Stomach (tissue), 4 donors: Measurements from ENCODE around the gene TGFBR2.

Experiments
- POLR2AphosphoS5 ChIP-seq, 3 donors: sonication (generic); formaldehyde crosslinking; IDR thresholded peaks; one replicate each; pipeline ENCODE4 v1.6.1; 2016; ENCODE audit warnings: antibody characterized with exemption in 3 of 3
- TF ChIP-seq, protein P1 (sequence below), 7 experiments: fragments of 450-650 bp in 4 of 7; fragments of 200-600 bp in 3 of 7; sonication (generic) in 3 of 7; IDR thresholded peaks; one replicate each; pipeline ENCODE4 v1.5.1; 2016 to 2019; ENCODE audit warnings: antibody characterized with exemption in 7 of 7, control low read depth in 2 of 7, mild to moderate bottlenecking in 1 of 7

DNA sequence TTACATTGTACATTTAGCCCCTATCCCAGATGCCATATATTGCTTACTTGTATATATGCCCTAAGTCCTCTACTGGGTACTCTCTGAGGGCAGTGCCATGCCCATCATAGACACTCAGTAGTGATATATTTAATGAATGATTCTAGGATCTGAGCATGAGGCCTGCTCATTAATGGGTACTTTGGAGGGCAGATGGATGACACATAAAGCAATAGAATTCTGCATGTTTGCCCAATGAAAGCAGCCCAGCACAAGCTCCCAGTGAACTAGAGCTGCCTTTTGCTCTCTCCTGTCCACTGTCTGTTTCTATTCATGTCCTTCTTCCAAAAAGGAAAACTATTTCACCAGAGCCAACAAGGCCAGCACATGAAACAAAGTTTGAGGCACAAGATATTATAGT, 63.9 kb downstream of the TGFBR2 start:
- TF ChIP-seq, protein P1, sequence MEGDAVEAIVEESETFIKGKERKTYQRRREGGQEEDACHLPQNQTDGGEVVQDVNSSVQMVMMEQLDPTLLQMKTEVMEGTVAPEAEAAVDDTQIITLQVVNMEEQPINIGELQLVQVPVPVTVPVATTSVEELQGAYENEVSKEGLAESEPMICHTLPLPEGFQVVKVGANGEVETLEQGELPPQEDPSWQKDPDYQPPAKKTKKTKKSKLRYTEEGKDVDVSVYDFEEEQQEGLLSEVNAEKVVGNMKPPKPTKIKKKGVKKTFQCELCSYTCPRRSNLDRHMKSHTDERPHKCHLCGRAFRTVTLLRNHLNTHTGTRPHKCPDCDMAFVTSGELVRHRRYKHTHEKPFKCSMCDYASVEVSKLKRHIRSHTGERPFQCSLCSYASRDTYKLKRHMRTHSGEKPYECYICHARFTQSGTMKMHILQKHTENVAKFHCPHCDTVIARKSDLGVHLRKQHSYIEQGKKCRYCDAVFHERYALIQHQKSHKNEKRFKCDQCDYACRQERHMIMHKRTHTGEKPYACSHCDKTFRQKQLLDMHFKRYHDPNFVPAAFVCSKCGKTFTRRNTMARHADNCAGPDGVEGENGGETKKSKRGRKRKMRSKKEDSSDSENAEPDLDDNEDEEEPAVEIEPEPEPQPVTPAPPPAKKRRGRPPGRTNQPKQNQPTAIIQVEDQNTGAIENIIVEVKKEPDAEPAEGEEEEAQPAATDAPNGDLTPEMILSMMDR (IDR thresholded peaks at IDR 0.05), result no peak
- no peak for TF ChIP-seq POLR2AphosphoS5 (IDR thresholded peaks at IDR 0.05)
